Endothelial cell (in vitro differentiated cells): Measurements from ENCODE around the gene PLCD1. TPM values are rescaled to one million over a fixed set of nuclear protein-coding genes. Genes with fewer than 3 reads are reported as not detected.

Source experiments
- DNase-seq: peaks from one replicate; pipeline ENCODE4 v3.0.0; 2021; ENCODE audit warnings: low spot score
- H3K27ac Mint-ChIP-seq: one replicate; pipeline ENCODE4 v1.8.0; 2021; ENCODE audit warnings: mixed read lengths, inconsistent platforms; ENCODE audit not compliant: unreplicated experiment
- H3K27me3 Mint-ChIP-seq: one replicate; pipeline ENCODE4 v1.8.0; 2021; ENCODE audit warnings: mild to moderate bottlenecking, moderate library complexity, mixed read lengths, inconsistent platforms; ENCODE audit not compliant: unreplicated experiment
- H3K36me3 Mint-ChIP-seq: one replicate; pipeline ENCODE4 v1.8.0; 2021; ENCODE audit warnings: mild to moderate bottlenecking, low read depth, mixed read lengths, inconsistent platforms; ENCODE audit not compliant: unreplicated experiment
- H3K4me1 Mint-ChIP-seq: one replicate; pipeline ENCODE4 v1.8.0; 2021; ENCODE audit warnings: mild to moderate bottlenecking, mixed read lengths, inconsistent platforms; ENCODE audit not compliant: unreplicated experiment
- H3K4me3 Mint-ChIP-seq: one replicate; pipeline ENCODE4 v1.8.0; 2021; ENCODE audit warnings: mild to moderate bottlenecking, mixed read lengths, inconsistent platforms; ENCODE audit not compliant: unreplicated experiment
- H3K9me3 Mint-ChIP-seq: one replicate; pipeline ENCODE4 v1.8.0; 2021; ENCODE audit warnings: mixed read lengths, inconsistent platforms; ENCODE audit not compliant: unreplicated experiment
- CTCF ChIP-seq: fragments of 200-600 bp; sonication (generic); IDR thresholded peaks from one replicate; pipeline ENCODE4 v1.5.0; 2021; ENCODE audit warnings: antibody characterized with exemption; ENCODE audit not compliant: unreplicated experiment
- total RNA-seq: library from RNA; stranded (reverse); fragmentation: NEBNext Ultra II Directional; extraction: Animal tissue kit (Norgen Biotek cat#: 25700); gene quantifications from one replicate; pipeline ENCODE4 v1.2.1, GENCODE V29; 2021; ENCODE audit not compliant: unreplicated experiment

Gene PLCD1
- total RNA-seq, 1 donor from 2014 or later: 22.4 TPM

- Mint-ChIP-seq H3K36me3 (peaks cover 4% of the 10 kb centered on the region), H3K27me3 (peaks cover 13% of the 10 kb centered on the region), H3K4me1 (peaks cover 12% of the 10 kb centered on the region), H3K27ac (no peak overlapping the region), H3K9me3 (no peaks in the 10 kb centered on the region), H3K4me3 (no peak overlapping the region)
- DNase-seq: no peak
- no peak for TF ChIP-seq CTCF
These were observed 14.0 kb upstream of the PLCD1 start for GRCh38 chr3:38043486-38043885.

GRCh38 chr3:38040401-38040800 is 11.0 kb upstream of the PLCD1 start:
- H3K27ac Mint-ChIP-seq: peak overlapping the region; percentile 55
- DNase-seq: no peak
- H3K36me3 Mint-ChIP-seq: peaks cover 4% of the 10 kb centered on the region
- H3K9me3 Mint-ChIP-seq: no peaks in the 10 kb centered on the region
- TF ChIP-seq CTCF: no peak
- peaks cover 15% of the 10 kb centered on the region for H3K4me1 Mint-ChIP-seq
- H3K4me3 Mint-ChIP-seq: peak overlapping the region; percentile 85
- H3K27me3 Mint-ChIP-seq: peaks cover 23% of the 10 kb centered on the region

DNA sequence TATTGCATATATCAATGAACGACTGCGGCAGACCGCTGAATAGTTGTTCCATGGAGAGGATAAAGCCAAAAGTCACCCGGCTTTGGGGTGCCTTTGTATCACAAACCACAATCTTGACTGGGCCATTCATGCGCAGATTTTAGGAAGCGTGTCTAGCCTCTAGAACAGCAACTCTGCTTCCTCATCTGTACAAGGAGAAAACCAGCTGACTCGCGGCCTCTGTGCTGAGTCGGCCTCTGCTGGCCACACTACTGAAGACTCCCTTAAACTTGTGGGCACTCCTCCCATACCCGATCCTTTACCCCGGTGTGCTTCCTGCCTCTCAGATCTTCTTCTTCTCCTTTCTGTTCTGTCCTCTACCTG is 10.4 kb upstream of the PLCD1 start:
- peaks cover 15% of the 10 kb centered on the region for H3K4me1 Mint-ChIP-seq
- no peak for DNase-seq

GRCh38 chr3:38039101-38039898 is 9.9 kb upstream of the PLCD1 start, which contains the start of gene DLEC1:
Gene DLEC1 (plus strand): TSS chr3:38039208. CDS start chr3:38039226, 18 bp downstream.
- peaks cover 15% of the 10 kb centered on the region for H3K4me1 Mint-ChIP-seq
- peaks cover 23% of the 10 kb centered on the region for H3K27me3 Mint-ChIP-seq
- peaks cover 4% of the 10 kb centered on the region for H3K36me3 Mint-ChIP-seq
- H3K9me3 Mint-ChIP-seq: no peaks in the 10 kb centered on the region
- peak within 1 kb of the TSS; percentile 85 for H3K4me3 Mint-ChIP-seq
- no peak for TF ChIP-seq CTCF
- H3K27ac Mint-ChIP-seq: peak within 1 kb of the TSS; percentile 55
- peak; percentile 57 for DNase-seq

More for the DNA sequence above, 10.4 kb upstream of the PLCD1 start:
- Mint-ChIP-seq H3K9me3 (no peaks in the 10 kb centered on the region), H3K36me3 (peaks cover 4% of the 10 kb centered on the region), H3K27ac (peak overlapping the region; percentile 55), H3K27me3 (peaks cover 23% of the 10 kb centered on the region), H3K4me3 (peak overlapping the region; percentile 85)
- TF ChIP-seq CTCF: no peak

- Mint-ChIP-seq H3K27me3 (peaks cover 25% of the 10 kb centered on the region), H3K27ac (peak overlapping the region; percentile 34), H3K4me3 (peak overlapping the region; percentile 85), H3K36me3 (peaks cover 4% of the 10 kb centered on the region), H3K4me1 (peaks cover 15% of the 10 kb centered on the region), H3K9me3 (no peaks in the 10 kb centered on the region)
- DNase-seq: no peak
- no peak for TF ChIP-seq CTCF
These were observed 9.0 kb upstream of the PLCD1 start for GRCh38 chr3:38038447-38038911.
